SK-MEL-5 (cell line): ENCODE data around the gene PAM. TPM values are rescaled to one million over a fixed set of nuclear protein-coding genes. Genes with fewer than 3 reads are reported as not detected.
A peak's percentile ranks its signal among the peaks of the same experiment; 100 is the strongest.
"Not testable (repeated sequence)": the region's sequence is repeated elsewhere in the genome, so short reads cannot be mapped to it uniquely, and the experiment has no call there.

ENCODE experiments used
- DNase-seq: peaks from one replicate; pipeline ENCODE4 v3.0.0-alpha.2; 2016; ENCODE audit warnings: low read depth, low spot score
- in situ Hi-C: cut with HindIII; loops from 2 replicates; pipeline ENCODE4 v1.10.0; 2016; ENCODE audit warnings: low sequenced_read_pairs, high pct_unique_total_duplicates, low pct_unique_long_range_greater_than_20kb
- total RNA-seq: library from RNA; depleted of rRNA; stranded (reverse); fragments of >200 nt; shearing (Covaris generic); gene quantifications from 2 replicates; pipeline ENCODE4 v1.2.3, GENCODE V29; 2014

Gene PAM
- total RNA-seq, 1 experiment from 2014 or later: 472 TPM

DNA sequence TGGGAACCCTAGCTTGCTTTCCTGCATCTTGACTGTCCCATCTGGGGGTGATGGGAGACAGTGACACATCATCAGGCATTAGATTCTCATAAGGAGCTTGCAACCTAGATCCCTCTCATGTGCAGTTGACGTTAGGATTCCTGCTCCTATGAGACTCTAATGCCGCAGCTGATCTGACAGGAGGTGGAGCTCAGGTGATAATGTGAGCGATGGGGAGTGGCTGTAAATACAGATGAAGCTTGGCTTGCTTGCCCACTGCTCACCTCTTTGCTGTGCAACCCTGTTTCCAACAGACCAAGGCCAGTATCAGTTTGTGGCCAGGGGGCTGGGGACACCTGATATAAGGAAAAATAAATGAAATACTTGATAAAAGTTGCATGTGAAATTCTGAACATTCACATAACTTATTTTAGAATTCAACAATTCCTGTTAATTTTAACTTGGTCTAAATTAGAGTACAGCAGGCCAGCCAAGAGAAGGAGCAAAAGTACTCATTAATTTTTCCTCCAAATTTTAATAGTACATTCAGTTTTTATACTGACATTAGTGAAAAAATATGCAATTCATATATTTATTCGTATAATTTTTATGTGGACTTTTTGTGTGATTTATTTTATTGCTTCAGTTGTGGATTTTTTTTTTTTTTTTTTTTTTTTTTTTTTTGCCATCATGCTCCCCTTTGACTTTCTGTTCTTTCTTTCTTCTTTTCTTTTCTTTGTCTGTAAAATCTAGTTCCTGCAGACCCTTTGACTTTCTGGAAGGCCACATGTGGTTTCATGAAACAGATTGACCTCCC is 11.4 kb downstream of the PAM start:
- in situ Hi-C loops: no loop called here
- DNase-seq: no peak

DNA sequence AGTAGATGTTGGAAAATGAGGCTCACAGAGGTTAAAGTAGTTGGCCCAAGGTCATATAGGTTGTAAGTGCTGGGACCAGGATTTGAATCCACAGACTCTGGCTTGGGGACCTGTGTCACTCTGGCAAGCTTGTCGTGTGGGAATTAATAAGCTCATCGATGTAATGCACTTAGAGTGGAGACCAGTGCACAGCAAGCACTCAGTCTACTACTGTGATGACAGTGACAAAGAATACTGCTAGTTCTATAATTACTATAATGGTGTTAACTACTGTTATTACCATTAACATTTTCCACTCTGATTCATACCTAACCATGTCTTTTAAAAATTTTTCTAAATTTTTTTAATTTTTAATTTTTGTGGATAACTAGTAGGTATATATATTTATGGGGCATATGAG is 12.8 kb downstream of the PAM start:
- in situ Hi-C loops: no loop called here
- no peak for DNase-seq

DNA sequence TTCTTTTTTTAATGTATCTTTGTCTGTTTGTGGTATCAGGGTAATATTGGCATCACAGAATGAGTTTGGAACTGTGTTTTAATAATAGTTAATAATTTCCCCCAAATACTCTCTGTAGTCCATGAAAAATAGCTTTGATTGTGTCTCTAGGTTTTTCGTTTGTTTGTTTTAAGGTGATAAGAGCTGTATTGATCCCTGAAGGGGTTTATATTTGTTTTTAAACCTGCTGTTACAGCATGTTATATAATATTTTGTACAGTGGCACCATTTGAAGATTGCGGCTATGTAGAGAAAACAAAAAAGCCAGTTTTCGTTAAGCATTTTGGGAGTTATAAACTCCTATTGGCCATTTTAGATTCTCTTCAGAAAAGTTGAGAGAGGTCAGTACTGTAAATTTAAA is 15.7 kb downstream of the PAM start:
- in situ Hi-C loops: no loop called here

DNA sequence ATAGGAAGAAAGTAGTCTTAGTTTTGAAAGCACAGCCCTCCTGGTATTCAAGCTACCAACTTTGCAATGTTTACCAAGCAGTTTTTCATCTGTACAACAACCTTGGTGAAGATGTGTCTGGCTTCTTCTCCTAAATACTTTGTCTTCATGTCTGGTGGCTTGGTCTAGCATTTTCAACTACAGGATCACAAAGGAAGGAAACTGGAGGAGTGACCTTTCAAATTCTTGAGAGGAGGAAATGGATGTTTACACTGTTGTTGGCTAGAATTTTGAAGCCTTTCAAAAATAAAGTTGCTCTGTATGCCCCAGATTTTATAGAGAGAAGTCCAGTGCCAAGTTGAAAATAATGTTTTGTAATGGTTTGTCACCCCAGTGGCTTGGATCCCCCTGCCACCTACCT is 16.3 kb downstream of the PAM start:
- in situ Hi-C loops: no loop called here
- no peak for DNase-seq

More for the DNA sequence above, 15.7 kb downstream of the PAM start:
- DNase-seq: no peak

DNA sequence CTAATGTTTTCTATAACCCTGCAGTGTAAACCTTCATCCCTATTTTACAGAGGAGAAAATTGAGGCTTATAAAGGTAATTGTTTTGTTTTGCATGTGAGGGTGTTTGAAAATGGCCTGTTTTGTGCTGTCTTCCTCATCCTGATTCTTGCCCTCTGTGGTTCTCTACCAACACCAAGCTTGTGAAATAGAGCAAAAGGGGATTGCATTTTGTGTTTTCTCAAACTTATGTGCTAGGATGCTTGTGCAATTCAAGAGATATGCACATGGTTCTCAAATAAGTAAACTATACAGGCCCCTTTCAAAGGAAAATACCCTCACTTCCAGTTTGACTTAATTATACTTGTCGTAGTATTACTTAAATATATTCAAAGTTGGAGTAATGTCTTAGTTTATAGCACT is 17.2 kb downstream of the PAM start:
- no peak for DNase-seq
- in situ Hi-C loops: no loop called here

DNA sequence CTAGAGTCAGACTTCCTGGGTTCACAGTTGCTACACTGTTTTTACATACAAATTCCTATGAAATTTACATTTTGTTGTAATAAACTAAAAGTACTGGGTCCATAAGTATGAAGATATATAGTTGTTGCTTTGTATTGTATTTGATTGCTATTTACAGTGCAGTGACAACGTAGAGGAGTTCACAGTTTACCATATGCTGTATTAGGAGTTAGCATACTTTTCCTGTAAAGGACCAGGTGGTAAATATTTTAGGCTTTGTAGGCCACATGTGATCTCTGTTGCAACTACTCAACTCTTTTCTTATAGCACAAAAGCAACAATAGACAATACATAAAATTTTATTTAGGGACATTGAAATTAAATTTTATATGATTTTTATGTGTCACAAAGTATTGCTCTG is 18.0 kb downstream of the PAM start:
- in situ Hi-C loops: no loop called here

DNA sequence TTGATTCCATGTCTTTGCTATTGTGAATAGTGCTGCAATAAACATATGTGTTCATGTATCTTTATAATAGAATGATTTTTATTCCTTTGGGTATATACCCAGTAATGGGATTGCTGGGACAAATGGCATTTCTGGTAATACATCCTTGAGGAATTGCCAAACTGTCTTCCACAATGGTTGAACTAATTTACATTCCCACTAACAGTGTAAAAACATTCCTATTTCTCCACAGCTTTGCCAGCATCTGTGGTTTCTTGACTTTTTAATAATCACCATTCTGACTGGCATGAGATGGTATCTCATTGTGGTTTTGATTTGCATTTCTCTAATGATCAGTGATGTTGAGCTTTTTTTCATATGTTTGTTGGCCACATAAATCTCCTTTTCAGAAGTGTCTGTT is 20.7 kb downstream of the PAM start:
- DNase-seq, in situ Hi-C loops: not testable (repeated sequence)

More for the DNA sequence above, 18.0 kb downstream of the PAM start:
- DNase-seq: no peak

DNA sequence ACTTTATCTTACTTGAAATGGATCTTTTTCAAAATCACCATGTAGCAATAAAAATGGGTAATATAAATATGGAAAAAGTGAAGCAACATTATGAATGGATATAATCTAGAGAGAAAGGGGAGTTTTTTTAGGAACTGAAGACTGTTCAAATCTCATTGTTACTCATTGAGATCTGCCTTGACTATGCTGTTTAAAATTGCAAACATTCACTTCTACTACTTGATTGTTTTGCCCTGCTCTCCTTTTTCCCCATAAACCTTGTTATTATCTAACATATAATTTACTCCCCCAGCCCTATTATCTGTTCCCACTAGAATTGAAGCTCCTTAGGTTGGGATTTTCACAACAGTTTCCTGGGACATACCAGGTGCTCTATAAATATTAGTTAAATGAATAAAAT is 22.0 kb downstream of the PAM start:
- in situ Hi-C loops: no loop called here
- DNase-seq: no peak

DNA sequence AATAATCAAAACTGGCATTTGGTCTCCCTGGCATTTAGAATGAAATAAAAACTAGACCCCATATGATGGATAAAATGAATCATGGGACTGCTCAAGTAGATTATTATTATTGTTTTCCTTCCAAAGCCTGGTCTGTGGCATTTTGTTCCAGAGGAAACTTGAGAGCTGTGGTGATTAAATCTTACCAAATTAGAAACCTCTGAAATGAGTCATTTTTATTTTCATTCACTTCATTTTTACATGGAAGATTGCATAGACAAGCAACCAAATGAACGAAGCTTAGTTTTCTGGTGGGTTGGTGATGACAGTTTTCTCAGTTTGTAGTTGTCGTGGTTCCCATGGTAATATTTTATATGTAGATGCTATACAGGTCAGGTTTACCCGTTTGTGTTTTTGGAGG is 23.4 kb downstream of the PAM start:
- in situ Hi-C loops: no loop called here
- DNase-seq: no peak

DNA sequence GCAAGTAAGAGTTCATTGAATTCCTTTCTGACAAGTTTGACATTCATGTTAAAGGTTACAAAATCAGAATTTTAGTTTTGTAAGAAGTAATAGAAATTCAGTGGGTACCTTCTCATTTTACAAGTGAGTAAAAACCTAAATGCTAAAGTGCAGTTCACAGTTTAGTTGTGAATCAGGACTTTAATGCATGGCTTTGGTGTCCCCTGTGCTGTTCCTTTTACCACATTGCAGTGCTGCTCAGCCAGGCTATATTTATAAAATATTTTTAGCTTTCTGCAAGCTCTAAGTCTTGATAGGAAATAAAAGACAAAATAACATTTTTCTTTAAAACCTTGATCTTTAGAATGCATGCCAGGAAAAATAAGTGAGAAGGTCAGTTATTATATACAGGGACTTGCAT is 26.3 kb downstream of the PAM start:
- no peak for DNase-seq
- in situ Hi-C loops: no loop called here

DNA sequence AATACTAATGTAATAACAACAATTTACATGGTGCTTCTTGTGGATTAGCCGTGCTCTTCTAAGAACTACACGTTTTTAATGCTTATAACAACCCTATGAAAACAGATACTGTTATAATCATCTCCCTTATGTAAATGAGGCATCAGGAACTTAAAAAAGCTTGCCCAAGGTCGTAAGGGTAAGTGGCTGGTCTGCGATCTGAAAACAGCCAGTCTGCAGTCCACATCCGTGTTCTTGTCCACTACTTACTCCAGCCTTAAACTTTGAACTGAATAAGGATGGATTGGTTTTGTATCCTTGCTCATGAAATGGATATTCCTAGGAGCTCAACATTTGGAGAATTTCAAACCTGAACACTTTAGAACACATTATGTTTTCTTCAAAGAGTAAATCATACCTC is 26.7 kb downstream of the PAM start:
- DNase-seq: no peak
- in situ Hi-C loops: no loop called here

DNA sequence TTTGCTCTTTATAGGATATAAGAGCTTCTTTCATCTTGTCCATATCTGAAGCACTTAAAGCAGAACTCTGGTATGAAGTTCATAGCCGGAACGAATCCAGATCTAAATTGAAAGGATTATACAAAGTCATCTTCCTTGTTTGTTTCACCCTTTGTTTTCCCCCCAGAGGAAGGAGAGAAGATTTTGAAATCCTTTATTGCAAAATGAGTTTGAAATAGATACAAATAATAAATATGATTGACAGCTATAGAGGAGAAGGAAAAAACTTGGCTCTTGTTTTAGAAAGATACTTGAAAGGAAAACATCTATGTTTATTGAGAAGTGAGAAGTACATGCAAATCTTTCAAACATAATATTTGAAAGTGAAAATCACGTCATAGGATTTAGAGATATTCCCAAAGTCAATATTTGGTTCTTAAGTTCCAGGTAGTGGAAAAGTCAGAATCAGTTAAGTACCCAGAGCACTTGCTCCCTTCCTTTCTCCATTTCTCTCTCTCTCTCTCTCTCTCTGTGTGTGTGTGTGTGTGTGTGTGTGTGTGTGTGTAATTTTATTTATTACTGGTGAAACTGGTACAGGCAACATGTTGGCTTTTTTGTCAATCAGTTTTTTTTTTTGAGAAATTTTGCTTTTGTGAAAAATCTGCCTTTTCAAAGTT is 27.2 kb downstream of the PAM start:
- in situ Hi-C loops: no loop called here
- no peak for DNase-seq

DNA sequence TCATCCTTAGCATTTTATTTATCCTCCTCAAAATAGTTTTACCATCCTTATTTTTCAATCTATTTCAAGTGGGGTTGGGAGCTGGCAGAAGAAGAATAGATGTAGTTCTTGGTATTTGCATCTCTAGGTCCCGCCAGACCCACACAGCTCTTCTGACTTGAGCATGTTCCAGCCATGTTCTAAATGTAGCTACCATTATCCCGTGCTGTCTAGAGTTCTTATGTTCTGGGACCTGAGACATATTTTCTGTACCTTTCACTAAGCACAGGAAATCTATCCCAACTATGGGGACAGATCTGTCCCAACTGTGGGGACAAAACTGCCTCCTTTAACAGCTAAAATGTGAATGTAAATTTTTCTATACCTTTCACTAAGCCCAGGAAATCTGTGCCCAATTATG is 32.0 kb downstream of the PAM start:
- in situ Hi-C loops: no loop called here
- DNase-seq: no peak

DNA sequence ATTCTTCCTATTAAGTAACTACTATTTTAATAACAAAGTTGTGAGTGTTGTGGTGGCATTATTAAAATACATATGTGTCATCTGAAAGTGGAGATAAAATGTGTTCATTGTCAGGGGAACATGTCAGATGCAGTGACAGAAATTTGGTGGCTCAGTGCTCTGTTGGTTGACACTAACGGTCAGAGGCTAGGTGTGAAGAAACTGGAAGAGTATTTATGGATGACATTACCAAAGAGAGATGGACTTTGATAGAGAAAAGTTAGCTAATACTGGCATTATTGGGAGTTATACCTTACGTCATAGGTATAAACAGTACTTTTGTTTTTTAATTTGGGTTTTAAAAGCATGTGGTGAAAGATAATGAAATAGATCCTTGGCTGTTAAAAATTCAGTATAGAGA is 33.7 kb downstream of the PAM start:
- in situ Hi-C loops: no loop called here

DNA sequence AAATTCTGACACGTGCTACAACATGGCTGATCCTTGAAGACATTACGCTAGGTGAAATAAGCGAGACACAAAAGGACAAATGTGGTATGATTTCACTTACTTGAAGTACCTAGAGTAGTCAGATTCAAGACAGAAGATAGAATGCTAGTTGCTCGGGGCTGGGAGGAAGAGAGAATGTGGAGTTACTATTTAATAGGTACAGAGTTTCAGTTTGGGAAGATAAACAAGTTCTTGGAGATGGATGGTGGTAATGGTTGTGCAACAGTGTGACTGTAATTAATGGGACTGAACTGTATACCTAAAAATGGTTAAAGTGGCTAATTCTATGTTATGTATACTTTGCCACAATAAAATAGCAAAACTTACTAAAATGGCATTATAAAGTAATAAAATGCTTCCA is 34.4 kb downstream of the PAM start:
- in situ Hi-C loops: no loop called here
- no peak for DNase-seq

More for the DNA sequence above, 33.7 kb downstream of the PAM start:
- no peak for DNase-seq

DNA sequence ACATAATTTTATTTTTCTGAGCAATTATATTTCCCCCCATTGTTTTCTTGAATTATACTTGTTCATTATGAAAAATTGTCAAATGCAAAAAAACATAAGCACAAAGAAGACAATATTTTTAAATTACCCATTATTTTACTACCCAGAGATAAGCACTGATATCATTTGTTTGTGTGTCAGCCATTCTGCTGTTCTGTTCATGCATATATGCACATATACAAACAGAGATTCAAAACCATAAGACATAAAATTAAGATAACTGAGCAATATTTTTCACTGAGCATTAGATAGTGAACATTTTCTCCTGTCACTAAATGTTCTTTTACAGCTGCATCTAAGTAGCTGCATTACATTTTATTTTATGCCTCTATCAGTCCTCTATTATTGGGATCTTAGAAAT is 35.6 kb downstream of the PAM start:
- in situ Hi-C loops: no loop called here
- no peak for DNase-seq

DNA sequence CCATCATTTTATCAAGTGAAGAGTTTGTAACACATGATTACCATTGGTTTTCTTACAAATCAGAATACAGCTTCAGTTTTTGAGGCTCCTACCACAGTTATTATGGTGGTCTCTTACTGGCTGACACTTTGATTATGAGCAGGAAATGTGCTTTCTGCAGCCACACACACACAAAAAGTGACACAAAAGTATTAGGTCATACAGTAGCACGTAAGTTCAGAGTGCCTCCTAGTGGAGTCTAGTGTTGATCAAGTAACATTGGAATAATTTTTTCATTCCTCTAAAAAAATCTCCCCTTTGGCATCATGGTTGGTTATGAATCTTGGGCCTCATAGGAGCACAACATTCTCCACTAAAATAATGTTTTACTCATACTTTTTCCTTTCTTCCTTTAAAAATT is 37.6 kb downstream of the PAM start:
- DNase-seq: peak; percentile 61
- in situ Hi-C loops: no loop called here

DNA sequence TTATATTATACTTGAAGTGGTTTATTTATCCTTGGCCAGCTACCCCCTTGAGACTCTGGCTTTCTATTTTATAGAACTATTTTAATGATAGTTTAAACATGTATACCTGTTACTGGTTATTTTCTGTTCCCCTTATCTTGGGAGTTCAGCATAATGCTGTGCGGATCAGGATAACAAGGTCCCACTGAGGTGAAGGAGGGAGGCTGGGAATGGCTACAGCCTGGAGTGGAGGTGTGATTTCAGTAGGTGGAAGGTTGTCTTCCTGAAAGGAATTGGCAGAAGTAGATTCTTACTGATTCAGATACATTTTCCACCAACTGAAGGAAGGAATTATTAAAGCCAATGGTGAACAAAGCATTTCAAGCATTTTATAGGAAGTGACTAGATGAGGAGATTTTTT is 38.9 kb downstream of the PAM start:
- no peak for DNase-seq
- in situ Hi-C loops: no loop called here

DNA sequence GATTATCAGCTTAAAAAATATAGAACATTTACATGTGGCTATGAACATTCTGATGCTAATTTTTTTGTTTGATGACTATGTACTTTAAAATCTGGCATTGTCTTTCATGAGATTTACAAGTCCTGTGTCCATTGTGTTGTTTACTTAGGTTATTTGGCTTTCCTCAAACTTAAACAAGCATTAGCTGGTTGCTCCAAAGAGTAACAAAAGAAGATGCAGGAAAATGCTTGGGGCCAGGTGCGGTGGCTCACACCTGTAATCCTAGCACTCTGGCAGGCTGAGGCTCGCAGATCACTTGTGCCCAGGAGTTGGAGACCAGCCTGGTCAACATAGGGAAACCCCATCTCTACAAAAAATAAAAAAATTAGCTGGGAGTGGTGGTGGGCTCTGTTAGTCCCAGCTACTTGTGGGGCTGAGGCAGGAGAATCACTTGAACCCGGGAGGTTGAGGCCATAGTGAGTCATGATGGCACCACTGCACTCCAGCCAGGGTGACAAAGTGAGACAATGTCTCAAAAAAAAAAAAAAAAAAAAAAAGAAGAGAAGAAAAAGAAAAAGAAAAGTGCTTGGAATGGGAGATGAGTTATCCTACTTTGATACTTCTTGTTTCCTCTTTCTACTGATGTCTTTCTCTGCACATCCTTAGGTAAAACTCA is 39.7 kb downstream of the PAM start:
- DNase-seq: no peak
- in situ Hi-C loops: no loop called here
